ENCODE data around the gene KRAS.

KRAS gene

GRCh38 chr12:25254271-25254880 is 3.6 kb upstream of the KRAS start:
- ATAC-seq: no peak

DNA sequence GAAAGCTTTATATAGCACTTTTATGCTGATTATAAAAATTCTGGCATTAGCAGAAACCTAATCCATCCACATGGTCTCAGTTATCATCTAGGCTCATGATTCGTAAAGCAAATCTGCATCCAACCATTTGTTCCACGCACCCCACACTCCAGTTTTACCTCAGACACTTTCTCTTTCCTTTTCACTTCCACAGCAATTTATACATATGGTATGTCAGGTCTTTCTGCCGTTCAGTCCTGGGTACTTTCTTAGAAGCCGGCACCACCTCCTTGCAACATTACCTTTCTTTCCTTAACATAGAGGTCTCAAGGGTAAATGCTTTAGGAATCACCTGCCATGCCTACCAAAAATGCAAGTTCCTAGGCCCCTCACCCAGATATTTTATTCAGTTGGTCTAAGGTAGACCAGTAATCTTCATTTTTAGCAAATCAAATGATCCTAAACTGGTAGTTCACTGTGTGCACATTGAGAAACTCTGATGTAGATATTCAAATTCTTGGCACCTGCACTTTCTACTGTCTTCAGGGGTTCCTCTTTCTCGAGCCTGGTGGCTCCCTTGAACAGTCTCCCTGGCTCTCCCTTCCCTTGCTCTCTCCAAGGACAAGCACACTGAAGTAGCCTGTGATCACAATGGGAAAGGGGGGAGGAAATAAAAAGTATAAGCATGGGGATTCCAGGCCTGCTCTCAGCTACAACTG is 2.8 kb upstream of the KRAS start:
- no peak for ATAC-seq

- ATAC-seq: no peak
These were observed 2.2 kb upstream of the KRAS start for GRCh38 chr12:25252946-25253345.

- no peak for ATAC-seq
These were observed 1.0 kb upstream of the KRAS start for GRCh38 chr12:25251769-25252168.

DNA sequence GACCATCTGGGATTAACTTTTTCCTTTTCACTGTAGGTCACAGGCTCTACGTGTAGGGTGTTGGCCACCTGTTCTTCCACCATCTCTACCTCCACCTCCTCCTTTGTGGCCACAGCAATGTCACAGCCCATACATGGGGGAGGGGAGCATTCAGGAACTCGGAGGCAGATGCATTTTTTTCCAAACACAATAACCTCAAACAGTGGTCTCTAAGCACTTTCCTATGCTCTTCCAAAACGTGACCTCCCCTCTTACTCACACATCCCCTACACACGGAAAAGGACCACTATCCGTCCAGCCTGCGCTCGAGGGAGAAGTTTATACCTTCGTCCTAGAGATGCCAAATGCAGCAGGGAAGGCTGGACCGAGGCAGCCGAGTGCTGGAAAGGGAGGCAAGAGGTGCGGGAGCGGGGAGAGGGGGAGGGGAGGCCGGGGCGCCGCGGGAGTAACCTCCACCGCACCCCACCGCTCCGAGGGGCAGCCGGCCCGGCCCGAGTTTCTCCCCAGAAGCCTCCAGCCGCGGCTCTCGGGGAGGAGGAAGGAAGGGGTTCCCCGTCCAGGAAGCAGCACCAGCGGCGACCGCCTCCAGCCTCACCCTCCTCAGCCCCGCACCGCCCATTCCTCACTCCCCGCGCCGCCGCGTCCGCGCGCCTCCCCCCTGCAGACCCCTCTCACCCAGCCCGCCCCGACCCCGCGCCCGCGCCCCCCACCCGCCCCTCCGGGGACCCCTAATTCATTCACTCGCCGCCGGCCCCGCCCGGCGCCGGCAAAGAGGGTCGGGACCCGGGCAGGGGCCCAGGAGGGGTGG is 594 bp downstream of the KRAS start:
- peak; percentile 37 to 57 for ATAC-seq

GRCh38 chr12:25248732-25249131 is 2.0 kb downstream of the KRAS start:
- no peak for ATAC-seq

- no peak for ATAC-seq
These were observed 2.6 kb downstream of the KRAS start for GRCh38 chr12:25248137-25248536.

- ATAC-seq: no peak
These were observed 5.2 kb downstream of the KRAS start for GRCh38 chr12:25245491-25245890.

DNA sequence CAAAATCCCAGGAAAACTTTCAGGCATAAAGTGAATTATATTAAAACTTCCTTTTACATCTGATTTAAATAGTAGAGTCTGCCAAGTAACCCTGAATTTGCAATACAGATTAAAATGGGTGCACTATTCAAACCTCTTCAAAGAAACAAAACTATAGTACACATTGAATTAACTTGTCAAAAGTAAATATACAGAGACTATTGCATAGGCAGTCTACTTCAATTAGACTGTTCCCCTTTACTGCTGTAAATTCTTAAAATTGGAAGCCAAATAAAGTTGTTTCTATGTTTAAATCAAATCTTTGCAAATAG is 7.1 kb downstream of the KRAS start:
- ATAC-seq: no peak

DNA sequence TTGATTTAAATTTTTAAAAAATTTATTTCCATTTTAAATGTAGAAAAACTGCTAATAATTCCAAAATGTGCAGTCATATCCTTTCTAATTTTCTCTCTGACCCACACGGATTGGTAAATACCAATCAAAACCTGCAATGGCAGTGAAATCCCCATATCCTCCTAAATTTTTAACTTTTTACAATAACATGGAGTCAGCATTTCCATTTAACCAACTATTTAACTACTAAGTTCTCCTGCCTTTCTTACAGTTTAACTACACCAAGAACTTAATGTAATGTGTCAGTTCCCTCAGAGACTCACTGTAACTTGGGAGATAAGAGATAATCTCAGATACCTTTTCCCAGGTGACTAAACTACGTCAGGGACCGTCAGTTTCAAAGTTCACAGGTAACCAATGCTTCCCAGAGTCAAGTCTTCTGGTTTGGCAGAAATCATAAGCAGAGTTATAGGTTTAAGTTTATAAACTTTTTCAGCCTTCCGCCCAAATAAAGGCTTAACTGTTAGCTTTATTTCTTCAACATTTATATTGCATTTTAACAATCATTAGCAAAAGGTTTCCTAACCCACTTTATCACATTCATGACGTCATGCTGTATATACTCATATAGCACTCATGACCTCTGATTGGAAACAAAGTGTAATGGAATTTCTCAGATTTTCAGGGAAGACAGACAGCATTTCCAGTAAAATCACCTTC is 7.6 kb downstream of the KRAS start:
- ATAC-seq: no peak

- ATAC-seq: peak in 1 of 2 donors; percentile 36
These were observed 9.3 kb downstream of the KRAS start for GRCh38 chr12:25241167-25242020.

GRCh38 chr12:25236626-25237025 is 14.1 kb downstream of the KRAS start:
- ATAC-seq: no peak

- ATAC-seq: no peak
These were observed 14.5 kb downstream of the KRAS start for GRCh38 chr12:25236190-25236589.

DNA sequence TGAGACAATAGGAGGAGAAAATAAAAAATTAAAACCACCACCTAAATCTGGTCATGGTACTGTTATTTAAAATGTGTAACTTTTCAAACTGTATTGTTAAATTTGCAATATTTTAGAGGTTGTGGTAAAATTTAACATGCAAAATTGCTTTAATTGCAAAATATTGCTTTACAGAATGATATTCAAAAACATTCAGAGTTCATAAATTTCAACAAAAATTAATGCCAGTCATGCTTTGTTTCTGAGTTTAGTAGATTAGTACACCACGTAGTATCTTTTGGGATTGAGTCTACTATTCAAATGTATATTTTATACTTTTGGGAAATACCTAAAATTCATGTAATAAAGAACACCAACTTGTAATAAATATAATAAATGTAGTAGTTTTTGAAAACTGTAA is 37.4 kb downstream of the KRAS start:
- no peak for ATAC-seq

DNA sequence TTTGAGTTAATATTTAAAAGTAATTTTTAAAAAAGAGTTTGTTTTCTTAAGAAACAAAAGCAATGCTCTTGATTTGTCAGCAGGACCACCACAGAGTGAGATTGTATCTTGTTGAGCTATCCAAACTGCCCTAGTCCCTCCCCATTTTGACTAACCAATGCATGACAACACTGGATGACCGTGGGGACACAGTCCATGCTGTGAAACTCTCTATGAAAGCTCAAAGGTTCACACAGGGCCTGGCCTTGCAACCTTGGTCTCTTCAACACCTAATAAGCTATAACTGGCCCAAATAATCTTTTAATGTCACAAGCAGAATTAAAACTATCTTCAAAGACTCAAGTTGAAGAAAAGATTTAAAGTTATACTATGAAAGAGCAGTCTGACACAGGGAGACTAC is 42.2 kb downstream of the KRAS start:
- no peak for ATAC-seq

- no peak for ATAC-seq
These were observed 42.9 kb downstream of the KRAS start for GRCh38 chr12:25207846-25208245.

DNA sequence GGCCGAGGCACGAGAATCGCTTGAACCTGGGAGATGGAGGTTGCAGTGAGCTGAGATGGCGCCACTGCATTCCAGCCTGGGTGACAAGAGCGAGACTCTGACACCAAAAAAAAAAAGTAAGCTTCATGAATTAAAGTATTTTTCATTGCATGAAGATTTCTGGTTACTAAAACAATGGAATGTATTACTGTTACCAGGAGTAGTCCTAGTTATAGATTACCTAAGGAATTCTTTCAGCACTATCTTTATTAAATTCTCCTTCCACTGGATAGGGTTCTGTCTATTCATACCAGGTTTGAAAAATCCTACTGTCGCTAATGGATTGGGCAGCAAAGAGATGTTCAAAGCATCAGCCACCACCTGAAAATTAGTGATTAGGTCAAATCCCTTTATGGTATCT is 43.3 kb downstream of the KRAS start:
- ATAC-seq: no peak

DNA sequence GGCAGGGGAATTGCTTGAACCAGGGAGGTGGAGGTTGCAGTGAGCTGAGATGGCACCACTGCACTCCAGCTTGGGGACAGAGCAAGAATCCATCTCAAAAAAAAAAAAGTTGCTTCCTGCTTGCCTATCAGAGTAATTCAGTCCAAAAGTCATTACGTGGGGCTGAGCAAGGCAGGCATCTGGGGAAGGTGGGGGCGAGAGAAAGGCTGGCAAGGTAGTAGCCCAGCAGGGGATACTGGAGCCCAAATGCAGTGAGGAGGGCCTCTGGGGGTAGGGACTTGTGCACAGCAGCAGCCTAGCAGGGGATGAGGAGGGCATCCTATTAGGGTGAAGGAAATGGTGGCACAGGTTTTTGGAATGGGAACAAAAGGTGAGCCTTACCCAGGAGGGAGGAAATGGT is 48.6 kb downstream of the KRAS start:
- no peak for ATAC-seq

DNA sequence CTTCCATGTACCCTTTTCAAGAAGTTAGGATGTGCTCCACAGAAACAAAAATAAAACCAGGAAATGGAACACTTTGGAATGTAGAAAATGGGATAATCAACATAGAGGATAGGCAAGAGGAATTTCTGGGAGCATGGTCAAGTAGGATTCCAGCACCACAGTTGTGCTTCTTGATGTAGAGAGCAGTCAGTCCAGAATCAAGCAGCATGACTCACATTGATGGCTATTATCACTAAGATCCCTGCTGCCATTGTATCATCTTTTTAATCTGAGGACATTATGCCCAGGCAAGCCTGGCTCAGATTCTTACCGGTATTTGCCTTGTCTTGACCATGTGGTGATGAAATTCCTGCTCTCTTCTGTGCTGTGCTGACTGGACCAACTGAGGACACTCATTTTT is 50.0 kb downstream of the KRAS start:
- no peak for ATAC-seq

- no peak for ATAC-seq
These were observed 53.1 kb downstream of the KRAS start for GRCh38 chr12:25197608-25198007.

GRCh38 chr12:25195056-25195971 is 55.4 kb downstream of the KRAS start, which contains the start of the genes DNAI7 and ETFRF1:
Gene DNAI7 (minus strand): TSS chr12:25195160. CDS start chr12:25195078, 82 bp downstream.
Gene ETFRF1 (plus strand): TSS chr12:25195237. CDS start chr12:25203957, 8,720 bp downstream.
- peak; percentile 95 to 96 for ATAC-seq
